Neural progenitor cell (in vitro differentiated cells): ENCODE data around the gene PTCD3. TPM values are rescaled to one million over a fixed set of nuclear protein-coding genes. Genes with fewer than 3 reads are reported as not detected.
A peak's percentile ranks its signal among the peaks of the same experiment; 100 is the strongest.

Experiments used
- DNase-seq: peaks from one replicate; pipeline ENCODE4 v3.0.0-alpha.2; 2016; ENCODE audit warnings: low spot score
- H2AFZ ChIP-seq: fragments of 200-600 bp; sonication (generic); replicated peaks from 2 replicates; pipeline ENCODE4 v1.6.1; 2016; ENCODE audit warnings: antibody characterized with exemption
- H3F3A ChIP-seq: fragments of 200-600 bp; sonication (generic); 2 replicates; pipeline ENCODE4 v1.6.1; 2016; ENCODE audit warnings: antibody characterized with exemption, low read depth
- H3K27ac ChIP-seq: fragments of 200-600 bp; sonication (generic); 2 replicates; pipeline ENCODE4 v1.5.1; 2016; ENCODE audit warnings: mild to moderate bottlenecking
- H3K27me3 ChIP-seq: fragments of 200-600 bp; sonication (generic); 2 replicates; pipeline ENCODE4 v1.6.1; 2016; ENCODE audit warnings: mild to moderate bottlenecking, moderate library complexity
- H3K36me3 ChIP-seq: fragments of 200-600 bp; sonication (generic); 2 replicates; pipeline ENCODE4 v1.5.1; 2016
- H3K4me1 ChIP-seq: fragments of 200-600 bp; sonication (generic); 2 replicates; pipeline ENCODE4 v1.6.1; 2016; ENCODE audit warnings: mixed run types
- H3K4me2 ChIP-seq: fragments of 200-600 bp; sonication (generic); 2 replicates; pipeline ENCODE4 v1.6.1; 2016
- H3K4me3 ChIP-seq: fragments of 200-600 bp; sonication (generic); 2 replicates; pipeline ENCODE4 v1.5.1; 2016
- H3K79me2 ChIP-seq: fragments of 200-600 bp; sonication (generic); 2 replicates; pipeline ENCODE4 v1.6.1; 2016; ENCODE audit warnings: low read depth
- H3K9ac ChIP-seq: fragments of 200-600 bp; sonication (generic); 2 replicates; pipeline ENCODE4 v1.6.1; 2016
- H3K9me3 ChIP-seq: fragments of 200-600 bp; sonication (generic); 2 replicates; pipeline ENCODE4 v1.5.1; 2016; ENCODE audit warnings: low read depth
- H4K20me1 ChIP-seq: fragments of 200-600 bp; sonication (generic); 2 replicates; pipeline ENCODE4 v1.6.1; 2016; ENCODE audit warnings: low read depth
- H3K27ac Mint-ChIP-seq: 3 replicates; pipeline ENCODE4 v1.8.0; 2021; ENCODE audit warnings: mixed read lengths
- H3K27me3 Mint-ChIP-seq: 2 replicates; pipeline ENCODE4 v1.8.0; 2022; ENCODE audit warnings: low read depth, mild to moderate bottlenecking, inconsistent platforms, moderate library complexity, mixed read lengths; ENCODE audit not compliant: insufficient read depth
- H3K36me3 Mint-ChIP-seq: 3 replicates; pipeline ENCODE4 v1.8.0; 2021; ENCODE audit warnings: mixed read lengths
- H3K4me1 Mint-ChIP-seq: 3 replicates; pipeline ENCODE4 v1.8.0; 2021; ENCODE audit warnings: mixed read lengths
- H3K4me3 Mint-ChIP-seq: 3 replicates; pipeline ENCODE4 v1.8.0; 2021; ENCODE audit warnings: mild to moderate bottlenecking, moderate library complexity, mixed read lengths
- H3K9me3 Mint-ChIP-seq: 3 replicates; pipeline ENCODE4 v1.8.0; 2020; ENCODE audit warnings: mixed read lengths
- EZH2 ChIP-seq: fragments of 200-600 bp; sonication (generic); IDR thresholded peaks from 2 replicates; pipeline ENCODE4 v1.6.1; 2017; ENCODE audit warnings: antibody characterized with exemption, mild to moderate bottlenecking, moderate library complexity
- EZH2phosphoT487 ChIP-seq: fragments of 200-600 bp; sonication (generic); IDR thresholded peaks from 2 replicates; pipeline ENCODE4 v1.6.1; 2017; ENCODE audit warnings: antibody characterized with exemption
- total RNA-seq: library from RNA; depleted of rRNA; stranded (reverse); fragments of >200 nt; gene quantifications from 2 replicates; pipeline ENCODE4 v1.2.3, GENCODE V29; 2015; ENCODE audit warnings: low replicate concordance
- TF ChIP-seq, protein P1 (sequence below): fragments of 200-600 bp; sonication (generic); IDR thresholded peaks from 2 replicates; pipeline ENCODE4 v1.5.1; 2017; ENCODE audit warnings: antibody characterized with exemption, mild to moderate bottlenecking

The PTCD3 gene
- total RNA-seq, 1 donor from 2014 or later: 269 TPM

DNA sequence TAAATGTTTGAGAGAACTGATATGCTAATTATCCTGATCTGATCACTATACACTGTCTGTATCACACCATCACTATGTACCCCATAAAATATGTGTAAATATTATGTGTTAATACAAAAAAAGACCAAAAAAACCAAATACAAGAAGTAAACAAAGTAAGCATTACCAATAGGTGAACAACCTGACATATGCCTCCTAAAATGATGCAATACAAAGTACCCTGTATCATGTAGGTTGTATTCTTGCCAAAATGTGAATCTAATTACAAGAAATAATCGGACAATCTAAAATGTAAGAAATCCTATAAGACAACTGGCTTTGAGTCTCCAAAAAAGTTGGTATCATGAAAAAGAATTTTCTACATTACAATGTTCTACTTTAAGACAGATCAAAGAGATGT, 8.1 kb upstream of the PTCD3 start:
- Mint-ChIP-seq H3K4me1 (no peaks in the 10 kb centered on the region), H3K27ac (no peak overlapping the region), H3K27me3 (peaks cover 2% of the 10 kb centered on the region), H3K36me3 (peaks cover 25% of the 10 kb centered on the region), H3K4me3 (no peak overlapping the region), H3K9me3 (no peaks in the 10 kb centered on the region)
- H3K4me2 ChIP-seq: no peak overlapping the region
- H3K9me3 ChIP-seq: no peaks in the 10 kb centered on the region
- no peaks in the 10 kb centered on the region for H3K27me3 ChIP-seq
- H2AFZ ChIP-seq: no peak overlapping the region
- H3K4me1 ChIP-seq: no peaks in the 10 kb centered on the region
- no peaks in the 10 kb centered on the region for H3F3A ChIP-seq
- H3K36me3 ChIP-seq: peaks cover 18% of the 10 kb centered on the region
- no peak overlapping the region for H3K9ac ChIP-seq
- TF ChIP-seq EZH2: no peak
- TF ChIP-seq, protein P1, sequence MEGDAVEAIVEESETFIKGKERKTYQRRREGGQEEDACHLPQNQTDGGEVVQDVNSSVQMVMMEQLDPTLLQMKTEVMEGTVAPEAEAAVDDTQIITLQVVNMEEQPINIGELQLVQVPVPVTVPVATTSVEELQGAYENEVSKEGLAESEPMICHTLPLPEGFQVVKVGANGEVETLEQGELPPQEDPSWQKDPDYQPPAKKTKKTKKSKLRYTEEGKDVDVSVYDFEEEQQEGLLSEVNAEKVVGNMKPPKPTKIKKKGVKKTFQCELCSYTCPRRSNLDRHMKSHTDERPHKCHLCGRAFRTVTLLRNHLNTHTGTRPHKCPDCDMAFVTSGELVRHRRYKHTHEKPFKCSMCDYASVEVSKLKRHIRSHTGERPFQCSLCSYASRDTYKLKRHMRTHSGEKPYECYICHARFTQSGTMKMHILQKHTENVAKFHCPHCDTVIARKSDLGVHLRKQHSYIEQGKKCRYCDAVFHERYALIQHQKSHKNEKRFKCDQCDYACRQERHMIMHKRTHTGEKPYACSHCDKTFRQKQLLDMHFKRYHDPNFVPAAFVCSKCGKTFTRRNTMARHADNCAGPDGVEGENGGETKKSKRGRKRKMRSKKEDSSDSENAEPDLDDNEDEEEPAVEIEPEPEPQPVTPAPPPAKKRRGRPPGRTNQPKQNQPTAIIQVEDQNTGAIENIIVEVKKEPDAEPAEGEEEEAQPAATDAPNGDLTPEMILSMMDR: no peak
- TF ChIP-seq EZH2phosphoT487: no peak
- peaks cover 55% of the 10 kb centered on the region for H3K79me2 ChIP-seq
- no peak overlapping the region for H3K27ac ChIP-seq
- no peaks in the 10 kb centered on the region for H4K20me1 ChIP-seq
- H3K4me3 ChIP-seq: no peak overlapping the region
- DNase-seq: no peak

- H3K79me2 ChIP-seq: peaks cover 76% of the 10 kb centered on the region
Observed at GRCh38 chr2:86102157-86102556, 3.9 kb upstream of the PTCD3 start.

DNA sequence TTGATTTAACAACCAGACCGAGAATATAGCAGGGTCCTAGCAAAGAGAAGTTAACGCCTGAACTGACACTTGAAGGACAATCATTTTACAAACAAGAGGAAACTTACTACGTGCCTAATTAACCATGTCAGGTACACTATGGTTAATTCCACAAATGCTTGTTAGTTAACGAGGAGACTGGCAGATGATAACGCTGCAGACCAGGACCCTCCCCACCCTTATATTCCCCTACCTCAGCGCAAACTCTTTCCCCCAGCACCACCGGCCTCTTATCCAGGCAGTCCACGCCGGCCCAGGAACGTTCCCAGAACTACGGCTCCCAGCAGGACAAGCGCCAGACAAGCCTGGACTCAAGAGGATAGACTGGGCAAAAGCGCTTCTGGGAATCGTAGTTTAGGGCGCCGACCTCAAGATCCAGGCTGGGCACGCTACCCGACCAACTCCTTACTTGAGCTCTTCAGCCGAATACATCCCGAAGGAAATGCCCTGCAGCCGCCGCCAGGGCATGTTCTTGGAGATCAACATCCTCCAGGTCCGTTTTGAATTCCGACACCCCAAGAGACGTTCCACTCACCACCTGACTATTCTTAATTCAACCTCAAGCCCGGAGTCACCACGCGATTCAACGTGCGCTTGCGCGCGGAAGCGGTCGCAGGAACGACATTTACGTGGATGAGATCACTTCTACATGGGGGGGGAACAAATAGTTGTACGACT, 625 bp upstream of the PTCD3 start, which contains the start of gene POLR1A:
TSS of gene POLR1A (minus strand) at position 635 of the 717 bp plus-strand sequence. CDS start at position 525, 110 bp downstream.
- peak within 1 kb of the TSS; percentile 35 for H2AFZ ChIP-seq
- peak within 1 kb of the TSS; percentile 100 for H3K27ac Mint-ChIP-seq
- H3K27ac ChIP-seq: peak within 1 kb of the TSS; percentile 72
- no peak for TF ChIP-seq EZH2
- TF ChIP-seq, protein P1: peak; percentile 28
- H3K36me3 ChIP-seq: peaks cover 6% of the 10 kb centered on the region
- peak within 1 kb of the TSS; percentile 96 for H3K4me3 Mint-ChIP-seq
- peaks cover 94% of the 10 kb centered on the region for H3K79me2 ChIP-seq
- peak within 1 kb of the TSS; percentile 74 for H3K4me3 ChIP-seq
- no peaks in the 10 kb centered on the region for H3K9me3 ChIP-seq
- H3F3A ChIP-seq: no peaks in the 10 kb centered on the region
- peaks cover 27% of the 10 kb centered on the region for H4K20me1 ChIP-seq
- peak within 1 kb of the TSS; percentile 86 for H3K4me2 ChIP-seq
- no peaks in the 10 kb centered on the region for H3K27me3 Mint-ChIP-seq
- peak within 1 kb of the TSS; percentile 74 for H3K9ac ChIP-seq
- H3K4me1 ChIP-seq: peaks cover 15% of the 10 kb centered on the region
- H3K4me1 Mint-ChIP-seq: peaks cover 20% of the 10 kb centered on the region
- H3K36me3 Mint-ChIP-seq: peaks cover 18% of the 10 kb centered on the region
- no peaks in the 10 kb centered on the region for H3K9me3 Mint-ChIP-seq
- DNase-seq: peak; percentile 96
- H3K27me3 ChIP-seq: no peaks in the 10 kb centered on the region

More at GRCh38 chr2:86102157-86102556, 3.9 kb upstream of the PTCD3 start:
- Histone ChIP-seq H3K9ac (no peak overlapping the region), H2AFZ (no peak overlapping the region), H3K4me2 (no peak overlapping the region), H3K27ac (no peak overlapping the region), H3K9me3 (no peaks in the 10 kb centered on the region), H3K27me3 (no peaks in the 10 kb centered on the region), H3K4me3 (no peak overlapping the region), H3F3A (no peaks in the 10 kb centered on the region), H4K20me1 (peaks cover 5% of the 10 kb centered on the region), H3K36me3 (peaks cover 12% of the 10 kb centered on the region), H3K4me1 (peaks cover 9% of the 10 kb centered on the region)
- Mint-ChIP-seq H3K27me3 (no peaks in the 10 kb centered on the region), H3K4me3 (no peak overlapping the region), H3K9me3 (no peaks in the 10 kb centered on the region), H3K27ac (no peak overlapping the region), H3K36me3 (peaks cover 23% of the 10 kb centered on the region), H3K4me1 (peaks cover 13% of the 10 kb centered on the region)
- no peak for DNase-seq
- TF ChIP-seq EZH2phosphoT487 (no peak), EZH2 (no peak)
- TF ChIP-seq, protein P1: no peak
